ENCODE results near the gene C1orf21.

The C1orf21 gene

GRCh38 chr1:184485751-184486723, 99.2 kb downstream of the C1orf21 start:
- no peak for TF ChIP-seq POLR2A (IDR thresholded peaks at IDR 0.05; ENCODE audit: low read depth, low read length)
- DNase-seq (ENCODE audit: insufficient read length, low spot score) (no peak), FAIRE-seq (no peak)

- no peak for TF ChIP-seq POLR2A (IDR thresholded peaks at IDR 0.05; ENCODE audit: low read depth, low read length)
- DNase-seq (ENCODE audit: insufficient read length, low spot score) (no peak), FAIRE-seq (no peak)
These were observed 100.1 kb downstream of the C1orf21 start for GRCh38 chr1:184486761-184487445.

- no peak for TF ChIP-seq POLR2A (IDR thresholded peaks at IDR 0.05; ENCODE audit: low read depth, low read length)
- no peak for FAIRE-seq
- DNase-seq (ENCODE audit: insufficient read length, low spot score): no peak
These were observed 100.8 kb downstream of the C1orf21 start for GRCh38 chr1:184487531-184488193.

- no peak for DNase-seq (ENCODE audit: insufficient read length, low spot score)
- no peak for TF ChIP-seq POLR2A (IDR thresholded peaks at IDR 0.05; ENCODE audit: low read depth, low read length)
- no peak for FAIRE-seq
These were observed 103.1 kb downstream of the C1orf21 start for GRCh38 chr1:184489908-184490307.

- FAIRE-seq (no peak), DNase-seq (ENCODE audit: insufficient read length, low spot score) (no peak)
- no peak for TF ChIP-seq POLR2A (IDR thresholded peaks at IDR 0.05; ENCODE audit: low read depth, low read length)
These were observed 105.7 kb downstream of the C1orf21 start for GRCh38 chr1:184492536-184492935.

GRCh38 chr1:184493987-184494388, 107.2 kb downstream of the C1orf21 start:
- FAIRE-seq (no peak), DNase-seq (ENCODE audit: insufficient read length, low spot score) (no peak)
- TF ChIP-seq POLR2A (IDR thresholded peaks at IDR 0.05; ENCODE audit: low read depth, low read length): no peak

GRCh38 chr1:184494929-184495328, 108.1 kb downstream of the C1orf21 start:
- no peak for DNase-seq (ENCODE audit: insufficient read length, low spot score)
- no peak for TF ChIP-seq POLR2A (IDR thresholded peaks at IDR 0.05; ENCODE audit: low read depth, low read length)
- no peak for FAIRE-seq

GRCh38 chr1:184497959-184498723, 111.3 kb downstream of the C1orf21 start:
- TF ChIP-seq POLR2A (IDR thresholded peaks at IDR 0.05; ENCODE audit: low read depth, low read length): no peak
- FAIRE-seq (no peak), DNase-seq (ENCODE audit: insufficient read length, low spot score) (no peak)

GRCh38 chr1:184499616-184500015, 112.8 kb downstream of the C1orf21 start:
- FAIRE-seq: no peak
- no peak for DNase-seq (ENCODE audit: insufficient read length, low spot score)
- no peak for TF ChIP-seq POLR2A (IDR thresholded peaks at IDR 0.05; ENCODE audit: low read depth, low read length)

GRCh38 chr1:184502161-184502560, 115.3 kb downstream of the C1orf21 start:
- FAIRE-seq (no peak), DNase-seq (ENCODE audit: insufficient read length, low spot score) (no peak)
- no peak for TF ChIP-seq POLR2A (IDR thresholded peaks at IDR 0.05; ENCODE audit: low read depth, low read length)

- no peak for TF ChIP-seq POLR2A (IDR thresholded peaks at IDR 0.05; ENCODE audit: low read depth, low read length)
- no peak for DNase-seq (ENCODE audit: insufficient read length, low spot score)
- no peak for FAIRE-seq
These were observed 116.5 kb downstream of the C1orf21 start for GRCh38 chr1:184503221-184503749.

- FAIRE-seq (no peak), DNase-seq (ENCODE audit: insufficient read length, low spot score) (no peak)
- TF ChIP-seq POLR2A (IDR thresholded peaks at IDR 0.05; ENCODE audit: low read depth, low read length): no peak
These were observed 117.5 kb downstream of the C1orf21 start for GRCh38 chr1:184504040-184504954.
